NCI-H774 (cell line): ENCODE measurements around the gene LNPK.
"Not testable (repeated sequence)": the region's sequence is repeated elsewhere in the genome, so short reads cannot be mapped to it uniquely, and the experiment has no call there.

Experiments used
- DNase-seq: peaks from one replicate; lab custom pipeline; 2025; lab: John Stamatoyannopoulos, UW

LNPK gene, protein sequence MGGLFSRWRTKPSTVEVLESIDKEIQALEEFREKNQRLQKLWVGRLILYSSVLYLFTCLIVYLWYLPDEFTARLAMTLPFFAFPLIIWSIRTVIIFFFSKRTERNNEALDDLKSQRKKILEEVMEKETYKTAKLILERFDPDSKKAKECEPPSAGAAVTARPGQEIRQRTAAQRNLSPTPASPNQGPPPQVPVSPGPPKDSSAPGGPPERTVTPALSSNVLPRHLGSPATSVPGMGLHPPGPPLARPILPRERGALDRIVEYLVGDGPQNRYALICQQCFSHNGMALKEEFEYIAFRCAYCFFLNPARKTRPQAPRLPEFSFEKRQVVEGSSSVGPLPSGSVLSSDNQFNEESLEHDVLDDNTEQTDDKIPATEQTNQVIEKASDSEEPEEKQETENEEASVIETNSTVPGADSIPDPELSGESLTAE

DNA sequence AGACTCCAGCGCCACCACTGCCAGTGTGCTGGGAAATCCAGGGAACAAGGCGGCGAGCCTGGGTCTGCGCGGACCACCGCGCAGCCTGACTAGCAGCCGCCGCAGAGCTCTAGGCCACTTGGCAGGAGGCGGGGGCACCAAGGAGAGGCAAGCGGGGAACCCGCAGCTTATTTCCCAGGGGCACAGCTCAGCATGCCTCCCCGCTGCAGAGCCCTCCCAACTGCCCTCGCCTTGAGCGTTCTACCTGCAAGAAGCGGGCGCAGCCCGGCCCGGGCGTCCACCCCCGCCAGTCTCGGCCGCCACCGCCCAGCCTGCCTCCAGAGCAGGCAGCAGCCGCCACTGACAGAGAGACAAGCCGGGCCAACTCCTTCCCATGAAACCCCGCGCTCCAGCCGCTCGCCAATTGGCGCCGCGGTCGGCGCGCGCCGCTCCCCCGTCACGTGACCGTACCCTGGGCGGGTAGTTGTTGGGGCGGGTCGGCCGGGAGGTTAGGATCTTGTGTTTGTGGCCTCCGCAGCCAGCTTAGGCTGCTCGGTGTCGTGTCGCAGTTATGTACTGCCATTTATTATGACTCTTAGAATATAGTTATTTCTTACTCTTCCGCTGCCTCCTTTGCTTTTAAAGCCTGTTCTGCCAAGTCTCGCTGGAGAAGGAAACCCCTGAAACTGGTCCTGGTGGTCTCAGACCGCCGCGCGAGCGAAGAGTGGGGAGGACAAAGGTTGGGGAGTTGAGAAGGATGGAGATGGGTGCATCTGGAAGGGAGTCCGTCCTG lies at the start of gene LNPK:
Gene LNPK (minus strand): TSS at position 352 of the 772 bp plus-strand sequence. CDS start 6,683 bp downstream, outside the sequence.
- DNase-seq: peak; percentile 89

DNA sequence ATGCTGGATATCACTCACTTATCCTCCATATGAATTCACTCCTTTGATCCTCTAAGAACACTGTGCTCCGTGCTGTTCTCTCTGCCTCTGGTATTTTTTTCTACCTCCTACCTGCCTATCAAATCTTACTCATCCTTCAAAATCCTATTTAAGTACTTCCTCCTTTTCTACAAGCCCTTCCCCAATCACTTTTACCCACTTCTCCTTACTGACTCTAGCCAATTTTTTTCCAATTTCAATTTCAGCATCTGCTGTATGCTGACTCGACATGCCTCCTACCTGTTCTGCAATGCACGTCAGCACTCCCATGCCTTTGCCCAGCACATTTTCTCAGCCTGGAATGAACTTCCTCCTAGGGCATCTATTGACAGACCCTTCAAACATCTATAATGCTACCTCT lies 37.3 kb upstream of the LNPK start:
- no peak for DNase-seq

DNA sequence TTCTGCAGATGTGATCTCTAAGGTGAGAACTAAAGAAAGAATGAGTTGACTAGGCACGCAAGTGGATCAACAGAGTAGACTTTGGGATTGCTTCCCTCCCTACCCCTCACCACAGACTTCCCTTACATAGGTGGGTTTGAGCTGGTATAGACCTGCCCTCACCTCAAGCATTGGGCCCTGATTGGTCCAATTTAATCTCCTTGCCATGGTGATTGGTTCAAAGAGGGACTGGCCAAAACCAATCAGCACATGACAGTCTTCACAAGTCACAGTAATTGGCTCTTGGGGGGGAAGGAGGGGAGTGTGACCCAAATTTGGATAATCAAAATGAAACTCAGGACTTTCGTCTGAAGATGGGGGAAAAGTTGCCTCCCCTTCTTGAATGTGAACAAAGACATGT lies 36.6 kb upstream of the LNPK start:
- DNase-seq: no peak

- DNase-seq: no peak
Measured at GRCh38 chr2:176035013-176035691, 33.1 kb upstream of the LNPK start.

GRCh38 chr2:176027806-176028205 lies 25.7 kb upstream of the LNPK start:
- no peak for DNase-seq

DNA sequence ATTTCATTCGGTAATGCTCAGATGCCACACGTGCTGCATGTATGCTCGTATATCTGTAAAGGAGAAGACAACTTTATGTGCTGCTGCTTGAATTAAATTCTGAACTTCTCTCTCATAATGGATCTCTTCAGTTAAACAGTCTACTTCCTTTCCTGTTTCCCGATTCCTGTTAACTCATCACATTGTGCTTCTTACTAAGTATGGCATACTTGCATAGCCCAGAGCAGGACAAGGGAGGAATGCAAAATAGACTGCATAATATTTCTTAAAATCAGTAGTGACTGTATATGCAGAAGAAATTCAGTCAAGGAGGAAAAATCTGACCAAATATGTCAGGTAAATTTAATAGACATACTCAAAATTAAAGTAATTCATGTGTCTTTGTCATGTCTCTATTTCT lies 23.9 kb upstream of the LNPK start:
- no peak for DNase-seq

DNA sequence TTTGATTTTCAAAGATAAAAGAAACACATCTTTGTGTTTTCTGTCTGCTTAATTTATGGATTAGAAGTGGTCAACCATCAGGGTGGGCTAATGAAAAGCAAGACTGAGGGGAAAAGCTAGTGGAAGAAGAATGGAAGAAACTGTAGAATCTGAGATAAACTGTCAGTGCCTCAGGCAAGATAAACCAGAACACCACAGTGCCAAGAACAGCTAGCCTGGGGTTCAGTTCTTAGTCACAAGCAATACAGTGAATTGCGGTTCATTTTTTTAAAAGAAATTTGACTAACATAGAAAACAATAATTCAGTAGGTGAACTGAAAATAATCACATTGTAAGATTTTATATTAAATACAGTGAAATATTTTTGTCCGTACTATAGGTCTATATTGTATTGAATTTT lies 22.0 kb upstream of the LNPK start:
- DNase-seq: no peak

GRCh38 chr2:176022048-176022447 lies 20.0 kb upstream of the LNPK start:
- DNase-seq: no peak

GRCh38 chr2:176020400-176020799 lies 18.3 kb upstream of the LNPK start:
- DNase-seq: no peak

DNA sequence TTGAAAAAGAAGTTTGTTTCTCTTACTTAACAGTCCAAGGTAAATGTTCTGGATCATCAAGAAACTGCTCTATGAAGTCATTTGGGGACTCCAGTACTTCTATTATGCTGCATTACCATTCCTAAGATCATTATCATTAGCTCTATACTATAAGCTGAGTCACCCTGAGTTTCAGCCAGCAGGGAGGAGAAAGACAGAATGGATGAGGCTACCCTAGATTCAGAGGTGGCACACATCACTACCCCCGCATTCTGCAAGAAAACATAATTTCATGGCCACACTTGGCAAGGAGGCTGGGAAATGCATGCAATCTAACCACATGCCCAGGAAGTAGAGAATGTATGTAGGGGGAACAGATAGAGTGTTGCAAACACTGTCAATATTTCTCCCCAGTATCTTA lies 16.6 kb upstream of the LNPK start:
- DNase-seq: no peak

- no peak for DNase-seq
Measured at GRCh38 chr2:176009445-176009844, 7.4 kb upstream of the LNPK start.

GRCh38 chr2:176004934-176005333 lies 2.9 kb upstream of the LNPK start:
- no peak for DNase-seq

GRCh38 chr2:176003958-176004357 lies 1.9 kb upstream of the LNPK start:
- DNase-seq: no peak

- peak; percentile 41 for DNase-seq
Measured at GRCh38 chr2:176002688-176003210, 682 bp upstream of the LNPK start.

DNA sequence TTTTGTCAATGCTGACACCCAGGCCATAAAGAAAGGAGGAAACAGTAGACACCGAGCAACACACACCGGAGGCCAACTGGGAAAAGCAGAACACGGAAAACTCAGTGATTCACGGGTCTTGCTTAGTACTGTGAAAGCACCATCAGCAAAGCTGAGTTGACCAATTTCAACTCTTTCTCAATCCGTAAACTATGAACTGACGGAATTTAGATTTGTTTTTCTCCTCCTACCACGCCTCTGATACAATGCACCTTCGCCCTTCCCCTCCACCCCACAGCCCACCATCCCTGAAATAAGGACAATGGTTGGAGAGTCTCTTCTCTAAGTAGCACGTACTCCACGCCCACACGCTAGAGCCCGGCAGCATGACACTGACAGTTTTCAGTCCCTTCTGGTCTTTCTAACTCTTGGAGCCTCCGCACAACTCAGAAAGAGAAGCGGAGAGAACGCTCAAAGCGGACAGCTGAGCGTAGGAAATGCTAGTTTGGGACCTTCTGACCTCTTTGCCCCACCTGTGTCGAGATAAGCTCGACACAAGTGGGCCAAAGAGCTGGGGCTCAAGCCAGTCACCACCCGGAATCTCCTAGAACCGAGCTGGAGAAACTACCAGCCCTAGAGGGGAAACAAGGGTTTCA lies 669 bp downstream of the LNPK start:
- peak; percentile 9 for DNase-seq

DNA sequence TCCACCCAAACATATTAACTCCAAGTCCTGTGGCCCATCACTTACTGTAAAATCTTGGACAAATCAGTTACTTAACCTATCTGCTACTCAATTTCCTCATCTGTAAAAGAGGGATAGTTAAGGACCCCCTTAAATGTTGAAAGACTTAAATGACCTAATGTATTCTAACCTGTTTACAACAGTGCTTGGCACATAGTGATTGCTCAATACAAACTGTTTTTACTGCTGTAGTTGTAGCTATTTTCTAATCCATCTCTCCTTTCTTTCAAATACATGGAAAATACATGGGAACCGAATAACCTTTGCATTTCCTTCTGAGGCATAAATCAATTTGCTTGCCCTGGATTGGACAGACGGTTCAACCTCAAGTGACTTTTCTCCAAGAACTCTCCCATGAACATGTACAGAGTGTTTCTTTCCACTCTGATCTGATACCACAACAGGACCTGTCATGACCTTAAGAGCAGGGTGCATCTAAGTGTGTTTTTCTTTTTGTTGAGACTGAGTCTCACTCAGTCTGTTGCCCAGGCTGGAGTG lies 2.7 kb downstream of the LNPK start:
- no peak for DNase-seq

GRCh38 chr2:175990099-175990498 lies 12.0 kb downstream of the LNPK start:
- DNase-seq: no peak

DNA sequence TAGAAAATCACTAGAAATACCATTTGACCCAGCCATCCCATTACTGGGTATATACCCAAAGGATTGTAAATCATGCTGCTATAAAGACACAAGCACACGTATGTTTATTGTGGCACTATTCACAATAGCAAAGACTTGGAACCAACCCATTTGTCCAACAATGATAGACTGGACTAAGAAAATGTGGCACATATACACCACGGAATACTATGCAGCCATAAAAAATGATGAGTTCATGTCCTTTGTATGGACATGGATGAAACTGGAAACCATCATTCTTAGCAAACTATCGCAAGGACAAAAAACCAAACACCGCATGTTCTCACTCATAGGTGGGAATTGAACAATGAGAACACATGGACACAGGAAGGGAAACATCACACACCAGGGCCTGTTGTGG lies 14.9 kb downstream of the LNPK start:
- not testable (repeated sequence) for DNase-seq

DNA sequence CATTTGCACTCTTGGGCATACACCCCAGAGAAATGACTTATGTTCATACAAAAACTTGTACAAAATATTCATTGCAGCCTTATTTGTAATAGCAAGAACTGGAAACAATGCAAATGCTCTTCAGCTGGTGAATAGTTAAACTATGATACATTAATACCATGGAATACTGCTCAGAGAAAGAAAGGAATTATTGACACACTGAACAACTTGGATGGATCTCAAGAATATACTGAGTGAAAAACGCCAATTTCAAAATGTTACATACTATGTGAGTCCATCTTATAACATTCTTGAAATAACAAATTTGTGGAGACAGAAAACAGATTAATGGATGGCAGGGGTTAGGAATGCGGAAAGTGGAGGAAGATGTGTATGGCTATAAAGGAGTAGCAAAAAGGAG lies 17.2 kb downstream of the LNPK start:
- DNase-seq: no peak

DNA sequence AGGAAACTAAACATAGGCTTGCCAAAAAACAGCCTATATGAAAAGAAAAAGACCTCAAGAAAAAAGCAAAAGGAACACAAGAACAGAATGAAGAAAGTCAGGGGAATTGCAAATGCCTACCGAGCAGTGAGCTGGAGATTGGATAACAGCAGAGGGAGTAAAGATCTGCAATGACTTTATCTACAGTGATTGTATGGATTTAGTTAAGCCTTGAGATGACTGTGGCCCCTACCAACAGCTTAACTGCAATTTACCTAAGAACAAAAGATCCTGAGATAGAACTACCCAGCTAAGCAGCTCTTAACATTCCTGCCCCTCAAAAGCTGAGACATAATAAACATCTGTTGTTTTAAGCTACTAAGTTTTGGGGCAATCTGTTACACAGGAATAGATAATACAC lies 20.5 kb downstream of the LNPK start:
- DNase-seq: no peak

DNA sequence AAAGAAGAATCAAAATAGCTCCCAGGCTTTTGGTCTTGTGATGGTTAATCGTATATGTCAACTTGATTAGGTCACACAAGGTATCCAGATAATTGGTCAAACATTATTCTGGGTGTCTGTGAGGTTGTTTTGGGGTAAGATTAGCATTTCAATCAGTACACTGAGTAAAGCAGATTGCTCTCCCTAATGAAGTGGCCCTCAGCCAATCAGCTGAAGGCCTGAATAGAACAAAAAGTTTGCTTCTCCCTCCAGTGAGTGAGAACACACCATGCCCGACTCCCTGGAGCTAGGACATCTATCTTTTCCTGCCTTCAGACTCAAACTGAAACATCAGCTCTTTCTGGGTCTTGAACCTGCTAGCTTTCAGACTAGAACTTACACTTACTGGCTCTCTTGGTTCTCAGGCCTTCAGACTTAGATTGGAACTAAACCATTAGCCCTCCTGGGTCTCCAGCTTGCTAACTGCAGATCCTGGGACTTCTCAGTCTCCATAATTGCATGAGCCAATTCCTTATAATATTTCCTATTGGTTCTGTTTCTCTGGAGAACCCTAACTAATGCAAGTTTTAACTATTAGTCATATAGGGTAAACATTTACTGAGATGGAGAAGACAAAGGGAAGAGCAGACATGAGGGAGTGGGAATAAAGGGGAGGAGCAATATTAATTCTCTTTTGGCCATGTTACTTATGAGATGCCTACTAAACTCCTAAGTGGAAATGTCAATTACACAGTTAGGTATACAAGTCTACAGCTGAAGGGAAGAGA lies 25.5 kb downstream of the LNPK start:
- no peak for DNase-seq
